ENCODE measurements around the gene MCM7. TPM values are rescaled to one million over a fixed set of nuclear protein-coding genes. Genes with fewer than 3 reads are reported as not detected.
A peak's percentile ranks its signal among the peaks of the same experiment; 100 is the strongest.

The MCM7 gene
- total RNA-seq, 2 donors from 2014 or later, result 32.6 to 34.5 TPM

- peak overlapping the region; percentile 69 to 90 (median 78) for H3K27ac ChIP-seq
Measured at GRCh38 chr7:100088095-100088620, 13.0 kb downstream of the MCM7 start.

GRCh38 chr7:100087055-100087750 is 14.0 kb downstream of the MCM7 start:
- intact Hi-C loops (cut with DNase I), result no loop called here
- H3K4me3 ChIP-seq, result no peak overlapping the region
- H3K9me3 ChIP-seq, result no peaks in the 10 kb centered on the region
- no peak for TF ChIP-seq CTCF (IDR thresholded peaks at IDR 0.05)
- no peak for TF ChIP-seq POLR2A (IDR thresholded peaks at IDR 0.05)
- 76 to 82% methylated on average over 10 of the region's 10 CpGs for WGBS, 2 donors
- no peak for DNase-seq
- H3K27me3 ChIP-seq, result no peaks in the 10 kb centered on the region
- ATAC-seq, result no peak
- no peak overlapping the region for H3K27ac ChIP-seq
- peaks cover 0 to 5% of the 10 kb centered on the region in 2 donors for H3K36me3 ChIP-seq (replicated peaks in 1 of 2; ENCODE audit: insufficient read depth in 1 of 2, low read depth in 2 of 2)
- peaks cover 28% of the 10 kb centered on the region for H3K4me1 ChIP-seq

More at GRCh38 chr7:100088095-100088620, 13.0 kb downstream of the MCM7 start:
- ATAC-seq, result no peak
- H3K27me3 ChIP-seq, result no peaks in the 10 kb centered on the region
- TF ChIP-seq CTCF (IDR thresholded peaks at IDR 0.05), result no peak
- no peak for TF ChIP-seq POLR2A (IDR thresholded peaks at IDR 0.05)
- intact Hi-C loops (cut with DNase I), result no loop called here
- no peak for DNase-seq
- peaks cover 0 to 7% of the 10 kb centered on the region in 2 donors for H3K36me3 ChIP-seq (replicated peaks in 1 of 2; ENCODE audit: insufficient read depth in 1 of 2, low read depth in 2 of 2)
- WGBS, 2 donors, result 72 to 79% methylated on average over 11 of the region's 11 CpGs
- H3K9me3 ChIP-seq, result no peaks in the 10 kb centered on the region
- peak overlapping the region in 1 of 2 donors; percentile 93 for H3K4me3 ChIP-seq
- H3K4me1 ChIP-seq, result peaks cover 21% of the 10 kb centered on the region

- ATAC-seq (no peak), DNase-seq (no peak)
- Histone ChIP-seq H3K4me3 (no peak overlapping the region), H3K27me3 (no peaks in the 10 kb centered on the region), H3K4me1 (peaks cover 36% of the 10 kb centered on the region), H3K9me3 (no peaks in the 10 kb centered on the region), H3K36me3 (replicated peaks in 1 of 2; ENCODE audit: insufficient read depth in 1 of 2, low read depth in 2 of 2) (no peaks in the 10 kb centered on the region), H3K27ac (no peak overlapping the region)
- intact Hi-C loops (cut with DNase I), result no loop called here
- no peak for TF ChIP-seq CTCF (IDR thresholded peaks at IDR 0.05)
- TF ChIP-seq POLR2A (IDR thresholded peaks at IDR 0.05), result no peak
- 55 to 64% methylated on average over 3 of the region's 3 CpGs for WGBS, 2 donors
Measured at GRCh38 chr7:100085515-100085914, 15.7 kb downstream of the MCM7 start.

GRCh38 chr7:100082978-100083377 is 18.2 kb downstream of the MCM7 start:
- no peaks in the 10 kb centered on the region for H3K27me3 ChIP-seq
- TF ChIP-seq CTCF (IDR thresholded peaks at IDR 0.05) (no peak), POLR2A (IDR thresholded peaks at IDR 0.05) (no peak)
- DNase-seq (no peak), ATAC-seq (no peak)
- intact Hi-C loops (cut with DNase I), result no loop called here
- no peaks in the 10 kb centered on the region for H3K9me3 ChIP-seq
- H3K4me1 ChIP-seq, result peaks cover 39% of the 10 kb centered on the region
- H3K36me3 ChIP-seq (replicated peaks in 1 of 2; ENCODE audit: insufficient read depth in 1 of 2, low read depth in 2 of 2), result no peaks in the 10 kb centered on the region
- peak overlapping the region; percentile 12 to 92 (median 85) for H3K27ac ChIP-seq
- 63 to 66% methylated on average over 4 of the region's 4 CpGs for WGBS, 2 donors
- no peak overlapping the region for H3K4me3 ChIP-seq
